ENCODE results near the gene CDK6. TPM values are rescaled to one million over a fixed set of nuclear protein-coding genes. Genes with fewer than 3 reads are reported as not detected.
"Not testable (repeated sequence)": the region's sequence is repeated elsewhere in the genome, so short reads cannot be mapped to it uniquely, and the experiment has no call there.

Gene CDK6
- polyA plus RNA-seq, 4 donors, result 39.1 to 49.3 (median 40.4) TPM

- no peak for DNase-seq (ENCODE audit: low read depth in 4 of 4, low spot score in 2 of 4)
Measured at GRCh38 chr7:92766461-92767003, 69.8 kb downstream of the CDK6 start.

- no peak for DNase-seq (ENCODE audit: low read depth in 4 of 4, low spot score in 2 of 4)
Measured at GRCh38 chr7:92765725-92766124, 70.6 kb downstream of the CDK6 start.

GRCh38 chr7:92763636-92764423, 72.5 kb downstream of the CDK6 start:
- no peak for DNase-seq (ENCODE audit: low read depth in 4 of 4, low spot score in 2 of 4)

GRCh38 chr7:92762851-92763250, 73.5 kb downstream of the CDK6 start:
- no peak for DNase-seq (ENCODE audit: low read depth in 4 of 4, low spot score in 2 of 4)

- DNase-seq (ENCODE audit: low read depth in 4 of 4, low spot score in 2 of 4), result peak in 1 of 4 donors; percentile 25
Measured at GRCh38 chr7:92761391-92762097, 74.8 kb downstream of the CDK6 start.

GRCh38 chr7:92758796-92759431, 77.5 kb downstream of the CDK6 start:
- DNase-seq (ENCODE audit: low read depth in 4 of 4, low spot score in 2 of 4), result no peak

GRCh38 chr7:92757311-92757910, 79.0 kb downstream of the CDK6 start:
- not testable (repeated sequence) for DNase-seq (ENCODE audit: low read depth in 4 of 4, low spot score in 2 of 4)

- DNase-seq (ENCODE audit: low read depth in 4 of 4, low spot score in 2 of 4), result no peak
Measured at GRCh38 chr7:92755680-92756079, 80.7 kb downstream of the CDK6 start.

GRCh38 chr7:92754919-92755581, 81.3 kb downstream of the CDK6 start:
- no peak for DNase-seq (ENCODE audit: low read depth in 4 of 4, low spot score in 2 of 4)

GRCh38 chr7:92753614-92754013, 82.8 kb downstream of the CDK6 start:
- DNase-seq (ENCODE audit: low read depth in 4 of 4, low spot score in 2 of 4), result no peak

GRCh38 chr7:92751902-92752901, 84.2 kb downstream of the CDK6 start:
- no peak for DNase-seq (ENCODE audit: low read depth in 4 of 4, low spot score in 2 of 4)

GRCh38 chr7:92750946-92751345, 85.4 kb downstream of the CDK6 start:
- DNase-seq (ENCODE audit: low read depth in 4 of 4, low spot score in 2 of 4), result no peak

GRCh38 chr7:92750447-92750839, 85.9 kb downstream of the CDK6 start:
- no peak for DNase-seq (ENCODE audit: low read depth in 4 of 4, low spot score in 2 of 4)

- DNase-seq (ENCODE audit: low read depth in 4 of 4, low spot score in 2 of 4), result no peak
Measured at GRCh38 chr7:92749832-92750446, 86.4 kb downstream of the CDK6 start.

GRCh38 chr7:92749327-92749755, 87.0 kb downstream of the CDK6 start:
- no peak for DNase-seq (ENCODE audit: low read depth in 4 of 4, low spot score in 2 of 4)

GRCh38 chr7:92748495-92748894, 87.9 kb downstream of the CDK6 start:
- no peak for DNase-seq (ENCODE audit: low read depth in 4 of 4, low spot score in 2 of 4)

- DNase-seq (ENCODE audit: low read depth in 4 of 4, low spot score in 2 of 4), result no peak
Measured at GRCh38 chr7:92747041-92747835, 89.1 kb downstream of the CDK6 start.

- no peak for DNase-seq (ENCODE audit: low read depth in 4 of 4, low spot score in 2 of 4)
Measured at GRCh38 chr7:92745241-92745640, 91.1 kb downstream of the CDK6 start.

Measured in left renal cortex interstitium (tissue), 4 donors.